Measurements from ENCODE around the gene OLFML2B. TPM values are rescaled to one million over a fixed set of nuclear protein-coding genes. Genes with fewer than 3 reads are reported as not detected.

OLFML2B gene
- total RNA-seq, 3 donors from 2014 or later = 1.4 to 29.6 (median 5.0) TPM

DNA sequence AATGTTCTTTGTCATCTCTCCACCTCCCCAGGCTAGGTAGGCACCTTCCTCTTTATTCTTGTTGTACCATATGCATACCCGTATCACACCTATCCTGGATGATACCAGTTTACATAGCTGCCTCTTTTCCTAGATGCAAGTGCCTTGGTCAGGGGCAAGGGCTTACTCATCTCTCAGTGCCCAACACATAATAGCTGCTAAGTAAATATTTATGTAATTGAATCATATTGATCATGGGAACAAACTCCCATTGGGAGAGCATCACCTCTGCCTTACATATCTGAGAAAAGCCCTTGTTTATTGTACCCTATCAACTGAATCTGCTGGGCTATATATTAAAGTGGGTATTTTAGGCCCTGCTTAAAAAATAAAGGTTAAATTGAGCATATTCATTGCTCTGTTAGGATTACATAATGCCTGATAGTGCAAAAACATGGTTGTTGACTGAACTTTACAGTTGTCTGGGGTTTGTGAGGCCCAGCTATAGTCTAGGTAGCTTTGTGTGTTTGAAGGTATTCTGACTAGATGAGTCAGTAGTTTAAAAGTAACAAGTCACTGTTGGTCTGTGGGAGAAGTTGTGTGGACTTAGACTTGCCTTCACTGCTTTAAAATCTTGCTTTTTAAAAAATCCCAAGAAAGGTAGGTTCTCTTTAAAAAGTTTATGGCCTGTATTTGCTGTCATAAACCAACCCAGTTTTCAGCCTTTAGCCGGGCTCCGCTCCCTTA, 82.6 kb downstream of the OLFML2B start:
- H3K9me3 ChIP-seq = no peaks in the 10 kb centered on the region
- no peak overlapping the region for H3K4me3 ChIP-seq
- TF ChIP-seq, protein P1, sequence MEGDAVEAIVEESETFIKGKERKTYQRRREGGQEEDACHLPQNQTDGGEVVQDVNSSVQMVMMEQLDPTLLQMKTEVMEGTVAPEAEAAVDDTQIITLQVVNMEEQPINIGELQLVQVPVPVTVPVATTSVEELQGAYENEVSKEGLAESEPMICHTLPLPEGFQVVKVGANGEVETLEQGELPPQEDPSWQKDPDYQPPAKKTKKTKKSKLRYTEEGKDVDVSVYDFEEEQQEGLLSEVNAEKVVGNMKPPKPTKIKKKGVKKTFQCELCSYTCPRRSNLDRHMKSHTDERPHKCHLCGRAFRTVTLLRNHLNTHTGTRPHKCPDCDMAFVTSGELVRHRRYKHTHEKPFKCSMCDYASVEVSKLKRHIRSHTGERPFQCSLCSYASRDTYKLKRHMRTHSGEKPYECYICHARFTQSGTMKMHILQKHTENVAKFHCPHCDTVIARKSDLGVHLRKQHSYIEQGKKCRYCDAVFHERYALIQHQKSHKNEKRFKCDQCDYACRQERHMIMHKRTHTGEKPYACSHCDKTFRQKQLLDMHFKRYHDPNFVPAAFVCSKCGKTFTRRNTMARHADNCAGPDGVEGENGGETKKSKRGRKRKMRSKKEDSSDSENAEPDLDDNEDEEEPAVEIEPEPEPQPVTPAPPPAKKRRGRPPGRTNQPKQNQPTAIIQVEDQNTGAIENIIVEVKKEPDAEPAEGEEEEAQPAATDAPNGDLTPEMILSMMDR (IDR thresholded peaks at IDR 0.05) = no peak
- no peak for DNase-seq
- no peaks in the 10 kb centered on the region for H3K36me3 ChIP-seq (ENCODE audit: low read depth)
- peak; percentile 29 for ATAC-seq
- H3K4me1 ChIP-seq (ENCODE audit: low read depth) = no peaks in the 10 kb centered on the region
- intact Hi-C loops (cut with DNase I, micrococcal nuclease) = no loop called here

DNA sequence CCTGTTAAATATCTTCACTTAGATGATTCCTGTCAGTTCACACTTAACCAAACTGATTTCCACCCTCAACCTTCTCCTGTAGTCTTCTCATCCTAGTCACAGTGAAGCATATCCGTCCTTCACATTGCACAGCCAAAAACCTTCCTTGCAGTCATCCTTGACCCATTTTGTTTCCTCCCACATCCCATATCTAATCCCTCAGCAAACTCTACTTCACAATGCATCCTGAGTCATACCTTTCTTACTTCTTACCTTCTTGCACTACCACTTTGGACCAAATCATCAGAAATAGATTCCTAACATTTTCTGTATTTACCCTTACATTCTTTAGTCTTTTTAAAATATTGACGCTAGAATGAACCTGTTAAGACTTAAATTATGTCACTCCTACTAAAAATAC, 86.9 kb downstream of the OLFML2B start:
- no peaks in the 10 kb centered on the region for H3K36me3 ChIP-seq (ENCODE audit: low read depth)
- ATAC-seq = no peak
- intact Hi-C loops (cut with DNase I, micrococcal nuclease) = no loop called here

DNA sequence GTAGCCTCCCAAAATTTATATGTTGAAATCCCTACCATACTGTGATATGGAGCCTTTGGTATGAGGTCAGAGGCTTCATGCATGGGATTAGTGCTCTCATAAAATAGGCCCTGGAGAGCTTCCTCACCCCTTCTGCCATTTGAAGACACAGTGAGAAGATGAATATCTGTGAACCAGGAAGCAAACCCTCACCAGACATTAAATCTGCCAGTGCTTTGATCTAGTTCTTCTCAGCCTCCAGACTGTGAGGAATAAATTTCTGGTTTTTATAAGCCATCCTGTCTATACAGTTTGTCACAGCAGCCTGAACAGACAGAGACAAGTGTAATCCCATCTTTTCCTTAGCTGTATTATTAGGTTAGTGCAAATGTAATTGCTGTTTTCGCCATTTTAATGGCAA, 88.4 kb downstream of the OLFML2B start:
- Histone ChIP-seq H3K4me1 (ENCODE audit: low read depth) (no peaks in the 10 kb centered on the region), H3K36me3 (ENCODE audit: low read depth) (no peaks in the 10 kb centered on the region), H3K9me3 (no peaks in the 10 kb centered on the region), H3K4me3 (no peak overlapping the region)
- TF ChIP-seq, protein P1 (IDR thresholded peaks at IDR 0.05) = no peak
- intact Hi-C loops (cut with DNase I, micrococcal nuclease) = no loop called here
- no peak for ATAC-seq
- no peak for DNase-seq

More for the DNA sequence above, 86.9 kb downstream of the OLFML2B start:
- TF ChIP-seq, protein P1 (IDR thresholded peaks at IDR 0.05) = no peak
- H3K4me3 ChIP-seq = no peak overlapping the region
- no peaks in the 10 kb centered on the region for H3K9me3 ChIP-seq
- DNase-seq = no peak
- H3K4me1 ChIP-seq (ENCODE audit: low read depth) = no peaks in the 10 kb centered on the region

GRCh38 chr1:161933592-161934588, 89.8 kb downstream of the OLFML2B start:
- H3K9me3 ChIP-seq = no peaks in the 10 kb centered on the region
- intact Hi-C loops (cut with DNase I, micrococcal nuclease) = no loop called here
- DNase-seq (no peak), ATAC-seq (peak; percentile 31)
- H3K36me3 ChIP-seq (ENCODE audit: low read depth) = no peaks in the 10 kb centered on the region
- no peak overlapping the region for H3K4me3 ChIP-seq
- TF ChIP-seq, protein P1 (IDR thresholded peaks at IDR 0.05) = no peak
- H3K4me1 ChIP-seq (ENCODE audit: low read depth) = no peaks in the 10 kb centered on the region

Other genes with a start within 250 kb of the OLFML2B start
- gene NOS1AP, start 45.8 kb upstream of the OLFML2B start, total RNA-seq = 10 to 100 TPM; 11.8 to 17.4 (median 14.3) TPM

Measured in mucosa of descending colon (tissue), 3 donors.